GM06990 (cell line): ENCODE measurements around the gene IGHMBP2.
"Not testable (repeated sequence)": the region's sequence is repeated elsewhere in the genome, so short reads cannot be mapped to it uniquely, and the experiment has no call there.

Source experiments
- DNase-seq: peaks from one replicate; pipeline ENCODE4 v3.0.0-alpha.2; 2011; ENCODE audit not compliant: insufficient read length; ENCODE audit errors: extremely low read depth
- H3K27me3 ChIP-seq: replicated peaks from 2 replicates; pipeline ENCODE4 v1.6.0; 2011; ENCODE audit warnings: low read length; ENCODE audit not compliant: control insufficient read depth, insufficient read depth
- H3K36me3 ChIP-seq: 2 replicates; pipeline ENCODE4 v1.5.1; 2011; ENCODE audit warnings: low read length; ENCODE audit not compliant: control insufficient read depth, insufficient read depth
- H3K4me3 ChIP-seq: replicated peaks from 2 replicates; pipeline ENCODE4 v1.5.1; 2011; ENCODE audit warnings: low read depth, mild to moderate bottlenecking, control low read depth, low read length
- TF ChIP-seq, protein P1 (sequence below): IDR thresholded peaks from 2 replicates; pipeline ENCODE4 v1.5.1; 2011; ENCODE audit warnings: low read length, control low read depth, mild to moderate bottlenecking, inconsistent platforms; ENCODE audit not compliant: insufficient read depth, poor library complexity, severe bottlenecking

Gene IGHMBP2

GRCh38 chr11:68881320-68881719 lies 22.4 kb upstream of the IGHMBP2 start:
- Histone ChIP-seq H3K27me3 (no peaks in the 10 kb centered on the region), H3K4me3 (no peak overlapping the region), H3K36me3 (no peaks in the 10 kb centered on the region)
- TF ChIP-seq, protein P1, sequence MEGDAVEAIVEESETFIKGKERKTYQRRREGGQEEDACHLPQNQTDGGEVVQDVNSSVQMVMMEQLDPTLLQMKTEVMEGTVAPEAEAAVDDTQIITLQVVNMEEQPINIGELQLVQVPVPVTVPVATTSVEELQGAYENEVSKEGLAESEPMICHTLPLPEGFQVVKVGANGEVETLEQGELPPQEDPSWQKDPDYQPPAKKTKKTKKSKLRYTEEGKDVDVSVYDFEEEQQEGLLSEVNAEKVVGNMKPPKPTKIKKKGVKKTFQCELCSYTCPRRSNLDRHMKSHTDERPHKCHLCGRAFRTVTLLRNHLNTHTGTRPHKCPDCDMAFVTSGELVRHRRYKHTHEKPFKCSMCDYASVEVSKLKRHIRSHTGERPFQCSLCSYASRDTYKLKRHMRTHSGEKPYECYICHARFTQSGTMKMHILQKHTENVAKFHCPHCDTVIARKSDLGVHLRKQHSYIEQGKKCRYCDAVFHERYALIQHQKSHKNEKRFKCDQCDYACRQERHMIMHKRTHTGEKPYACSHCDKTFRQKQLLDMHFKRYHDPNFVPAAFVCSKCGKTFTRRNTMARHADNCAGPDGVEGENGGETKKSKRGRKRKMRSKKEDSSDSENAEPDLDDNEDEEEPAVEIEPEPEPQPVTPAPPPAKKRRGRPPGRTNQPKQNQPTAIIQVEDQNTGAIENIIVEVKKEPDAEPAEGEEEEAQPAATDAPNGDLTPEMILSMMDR = no peak
- no peak for DNase-seq

DNA sequence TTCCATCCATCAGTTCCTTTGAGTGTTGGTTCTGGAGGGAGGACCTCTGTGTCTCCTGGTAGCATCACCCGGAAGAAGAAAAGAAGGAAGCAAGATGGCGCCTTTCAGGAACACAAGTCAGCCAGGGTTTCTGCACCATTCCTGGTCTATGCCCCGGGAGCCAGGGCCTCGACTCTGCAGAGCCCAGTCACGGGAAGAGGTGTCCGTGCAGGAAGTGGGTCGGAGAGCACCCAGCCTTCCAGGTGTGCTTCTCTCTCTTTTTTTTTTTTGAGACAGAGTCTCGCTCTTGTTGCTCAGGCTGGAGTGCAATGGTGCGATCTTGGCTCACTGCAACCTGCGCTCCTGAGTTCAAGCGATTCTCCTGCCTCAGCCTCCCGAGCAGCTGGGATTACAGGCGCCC lies 21.3 kb upstream of the IGHMBP2 start:
- DNase-seq = no peak
- TF ChIP-seq, protein P1 = no peak
- Histone ChIP-seq H3K27me3 (no peaks in the 10 kb centered on the region), H3K4me3 (no peak overlapping the region), H3K36me3 (no peaks in the 10 kb centered on the region)

GRCh38 chr11:68884827-68885226 lies 18.9 kb upstream of the IGHMBP2 start:
- H3K36me3 ChIP-seq, DNase-seq, H3K27me3 ChIP-seq, H3K4me3 ChIP-seq: not testable (repeated sequence)

DNA sequence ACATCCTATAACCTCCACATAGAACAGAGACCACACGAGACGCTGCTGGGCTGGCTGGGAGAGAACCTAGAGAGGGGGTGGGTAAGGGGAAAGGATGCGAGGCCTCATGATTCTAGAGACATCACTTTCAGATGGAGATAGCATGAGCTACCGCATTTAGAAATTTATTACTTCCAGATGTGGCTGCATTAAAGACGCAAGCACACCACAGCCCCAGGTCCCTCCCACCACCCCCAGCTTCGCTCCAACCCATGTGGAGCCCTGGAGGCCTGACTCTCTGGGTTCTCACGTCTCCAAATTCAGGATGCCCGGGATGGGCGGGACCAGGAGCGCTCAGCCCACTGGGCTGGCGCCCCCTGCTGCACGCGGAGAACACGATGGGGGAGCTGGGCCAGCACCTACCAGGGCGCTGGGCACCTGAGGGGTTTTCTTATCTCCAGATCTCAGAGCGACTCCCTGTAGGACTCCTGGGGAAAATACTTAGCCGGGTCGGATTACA lies 13.7 kb upstream of the IGHMBP2 start:
- H3K36me3 ChIP-seq = peaks cover 25% of the 10 kb centered on the region
- DNase-seq = no peak
- no peaks in the 10 kb centered on the region for H3K27me3 ChIP-seq
- no peak overlapping the region for H3K4me3 ChIP-seq
- TF ChIP-seq, protein P1 = peak; percentile 31

DNA sequence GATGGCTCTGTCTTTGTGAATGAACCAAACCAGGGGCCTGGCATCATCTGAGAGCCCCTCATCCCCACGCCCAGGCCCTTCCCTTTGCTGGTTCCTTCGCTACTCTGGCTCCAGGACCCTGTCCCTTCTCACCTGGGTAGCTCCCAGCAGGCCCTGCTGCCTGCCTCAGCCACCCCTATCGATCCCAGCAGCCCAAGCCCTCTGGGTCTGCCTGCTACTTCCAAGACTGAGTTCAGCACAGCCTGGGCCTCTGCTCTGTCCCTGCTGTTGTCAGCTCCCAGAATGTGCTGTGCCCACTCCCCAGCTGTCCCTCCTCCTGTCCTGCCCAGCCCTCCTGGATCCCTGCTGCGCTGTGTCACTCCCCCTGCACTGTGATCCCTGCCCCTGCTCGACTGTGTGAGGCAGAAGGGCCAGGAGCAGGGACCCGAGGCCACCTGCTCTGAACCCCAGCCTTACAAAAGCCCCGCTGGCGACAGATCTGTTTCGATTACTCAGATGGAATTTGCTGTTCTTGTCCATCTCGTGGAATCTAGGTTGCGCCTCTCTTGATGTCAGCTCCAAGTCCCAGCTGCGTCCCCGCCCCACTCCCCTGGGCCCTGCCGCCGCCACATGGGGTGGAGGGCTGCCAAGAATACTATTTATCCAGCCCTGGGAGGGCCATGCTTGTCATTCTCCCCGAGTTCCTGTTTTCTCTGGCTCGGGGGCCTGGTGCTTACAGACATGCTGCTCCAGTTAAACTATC lies 13.0 kb upstream of the IGHMBP2 start:
- TF ChIP-seq, protein P1 = no peak
- DNase-seq = no peak
- Histone ChIP-seq H3K4me3 (no peak overlapping the region), H3K27me3 (no peaks in the 10 kb centered on the region), H3K36me3 (peaks cover 27% of the 10 kb centered on the region)

- DNase-seq = no peak
- peaks cover 30% of the 10 kb centered on the region for H3K36me3 ChIP-seq
- no peak overlapping the region for H3K4me3 ChIP-seq
- TF ChIP-seq, protein P1 = no peak
- no peaks in the 10 kb centered on the region for H3K27me3 ChIP-seq
Observed at GRCh38 chr11:68891351-68891948, 12.2 kb upstream of the IGHMBP2 start.
